BLaER1 (cell line): ENCODE results near the gene NR5A1.
A peak's percentile ranks its signal among the peaks of the same experiment; 100 is the strongest.

Experiments
- H3K27ac ChIP-seq: shearing (Covaris generic); formaldehyde crosslinking; 2 replicates; pipeline ENCODE4 v1.8.1; 2022
- H3K27me3 ChIP-seq: shearing (Covaris generic); formaldehyde crosslinking; 2 replicates; pipeline ENCODE4 v1.8.1; 2022
- H3K36me3 ChIP-seq: shearing (Covaris generic); formaldehyde crosslinking; 2 replicates; pipeline ENCODE4 v1.8.1; 2022
- H3K4me1 ChIP-seq: shearing (Covaris generic); formaldehyde crosslinking; 2 replicates; pipeline ENCODE4 v1.8.1; 2022
- H3K4me2 ChIP-seq: shearing (Covaris generic); formaldehyde crosslinking; 2 replicates; pipeline ENCODE4 v1.8.1; 2022
- H3K4me3 ChIP-seq: shearing (Covaris generic); formaldehyde crosslinking; 2 replicates; pipeline ENCODE4 v1.8.1; 2022
- H3K9ac ChIP-seq: shearing (Covaris generic); formaldehyde crosslinking; 2 replicates; pipeline ENCODE4 v1.8.1; 2022
- H3K9me3 ChIP-seq: shearing (Covaris generic); formaldehyde crosslinking; 2 replicates; pipeline ENCODE4 v1.8.1; 2022
- H4K20me1 ChIP-seq: shearing (Covaris generic); formaldehyde crosslinking; 2 replicates; pipeline ENCODE4 v1.8.1; 2022
- Cebpa-rat ChIP-seq: shearing (Covaris generic); IDR thresholded peaks from 2 replicates; pipeline ENCODE4 v1.8.1; 2022

Gene NR5A1

GRCh38 chr9:124500796-124501611, 6.2 kb downstream of the NR5A1 start:
- peaks cover 16% of the 10 kb centered on the region; the same call in 1 of the 2 replicates for H4K20me1 ChIP-seq
- no peak overlapping the region for H3K4me2 ChIP-seq
- H3K27ac ChIP-seq: no peak overlapping the region
- H3K27me3 ChIP-seq: peaks cover 54% of the 10 kb centered on the region
- no peaks in the 10 kb centered on the region for H3K36me3 ChIP-seq
- H3K9me3 ChIP-seq: no peaks in the 10 kb centered on the region; the same call in 1 of the 2 replicates
- TF ChIP-seq Cebpa-rat: no peak
- no peak overlapping the region for H3K4me3 ChIP-seq
- H3K9ac ChIP-seq: no peak overlapping the region
- H3K4me1 ChIP-seq: peaks cover 13% of the 10 kb centered on the region

DNA sequence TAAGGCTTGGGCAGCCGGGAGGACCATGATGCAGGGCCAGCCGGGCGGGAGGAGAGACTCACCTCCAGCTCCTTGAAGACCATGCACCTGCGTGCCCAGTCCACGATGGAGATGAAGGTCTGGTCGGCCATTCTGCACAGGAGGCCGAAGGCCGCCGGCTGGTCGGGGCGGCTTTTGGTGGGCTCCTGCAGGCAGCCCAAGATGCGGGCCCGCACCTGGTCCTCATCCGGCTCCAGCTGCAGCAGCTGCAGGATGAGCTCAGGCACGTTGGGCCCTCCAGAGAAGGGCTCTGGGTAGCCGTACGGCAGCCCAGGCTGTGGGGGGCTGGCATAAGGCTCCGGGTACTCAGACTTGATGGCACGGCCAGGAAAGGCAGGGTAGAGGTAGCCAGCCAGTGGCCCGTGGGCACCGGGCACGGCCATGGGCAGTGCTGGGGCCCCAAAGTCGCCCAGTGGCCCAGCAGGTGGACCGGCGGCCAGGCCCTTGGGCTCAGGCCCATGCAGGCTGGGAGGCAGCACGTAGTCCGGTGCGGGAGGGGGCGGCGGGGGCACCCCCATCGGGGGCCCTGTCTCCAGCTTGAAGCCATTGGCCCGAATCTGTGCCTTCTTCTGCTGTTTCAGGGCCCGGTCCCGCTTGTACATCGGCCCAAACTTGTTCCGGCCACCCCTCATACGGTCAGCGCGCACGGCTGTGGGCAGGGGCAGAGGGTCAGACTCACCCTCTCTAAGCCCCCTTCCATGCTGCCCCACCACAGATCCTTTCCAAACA, 7.0 kb downstream of the NR5A1 start:
- Histone ChIP-seq H3K27ac (no peak overlapping the region), H3K27me3 (peaks cover 47% of the 10 kb centered on the region), H3K4me2 (no peak overlapping the region), H3K4me3 (no peak overlapping the region), H3K36me3 (no peaks in the 10 kb centered on the region), H3K9me3 (no peaks in the 10 kb centered on the region; the same call in 1 of the 2 replicates), H3K9ac (no peak overlapping the region), H3K4me1 (peaks cover 21% of the 10 kb centered on the region), H4K20me1 (peaks cover 10% of the 10 kb centered on the region; the same call in 1 of the 2 replicates)
- TF ChIP-seq Cebpa-rat: no peak

DNA sequence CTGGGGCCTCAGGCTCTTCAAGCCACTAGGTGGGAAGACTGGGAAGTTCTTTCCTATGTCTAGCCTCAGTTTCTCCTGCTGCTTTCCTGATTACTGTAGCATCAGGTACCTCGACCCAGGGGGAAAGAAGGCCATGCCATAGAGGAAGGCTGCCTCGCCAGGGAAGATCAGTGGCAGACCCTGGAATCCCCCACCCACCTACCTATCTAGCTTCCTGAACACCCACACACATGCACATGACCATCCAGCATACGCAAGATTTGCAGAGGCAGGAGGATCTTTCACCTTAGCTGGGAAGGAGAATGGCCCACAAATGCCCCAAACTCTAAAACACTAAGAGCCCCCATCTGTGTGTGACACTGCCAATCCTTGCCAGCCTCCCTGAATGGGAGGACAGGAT, 8.0 kb downstream of the NR5A1 start:
- no peaks in the 10 kb centered on the region for H3K36me3 ChIP-seq
- H4K20me1 ChIP-seq: peaks cover 7% of the 10 kb centered on the region; the same call in 1 of the 2 replicates
- H3K4me2 ChIP-seq: no peak overlapping the region
- no peak overlapping the region for H3K4me3 ChIP-seq
- no peaks in the 10 kb centered on the region; the same call in 1 of the 2 replicates for H3K9me3 ChIP-seq
- no peak overlapping the region for H3K27ac ChIP-seq
- no peak for TF ChIP-seq Cebpa-rat
- peaks cover 37% of the 10 kb centered on the region for H3K27me3 ChIP-seq
- H3K4me1 ChIP-seq: peaks cover 19% of the 10 kb centered on the region
- H3K9ac ChIP-seq: no peak overlapping the region

- H3K27ac ChIP-seq: no peak overlapping the region
- peaks cover 16% of the 10 kb centered on the region for H3K4me1 ChIP-seq
- peaks cover 31% of the 10 kb centered on the region for H3K27me3 ChIP-seq
- no peaks in the 10 kb centered on the region for H3K36me3 ChIP-seq
- no peak overlapping the region for H3K4me2 ChIP-seq
- TF ChIP-seq Cebpa-rat: no peak
- H4K20me1 ChIP-seq: peaks cover 6% of the 10 kb centered on the region; the same call in 1 of the 2 replicates
- no peak overlapping the region for H3K4me3 ChIP-seq
- no peaks in the 10 kb centered on the region for H3K9me3 ChIP-seq
- no peak overlapping the region for H3K9ac ChIP-seq
Observed at GRCh38 chr9:124498499-124499146, 8.6 kb downstream of the NR5A1 start.

GRCh38 chr9:124498040-124498439, 9.2 kb downstream of the NR5A1 start:
- Histone ChIP-seq H3K4me3 (no peak overlapping the region), H3K9me3 (no peaks in the 10 kb centered on the region), H3K9ac (no peak overlapping the region), H3K4me1 (peaks cover 16% of the 10 kb centered on the region), H3K27ac (no peak overlapping the region), H3K36me3 (no peaks in the 10 kb centered on the region), H4K20me1 (peaks cover under 1% of the 10 kb centered on the region; the same call in 1 of the 2 replicates), H3K27me3 (peaks cover 25% of the 10 kb centered on the region), H3K4me2 (no peak overlapping the region)
- TF ChIP-seq Cebpa-rat: no peak

GRCh38 chr9:124497441-124497840, 9.8 kb downstream of the NR5A1 start:
- H3K27ac ChIP-seq: no peak overlapping the region
- TF ChIP-seq Cebpa-rat: no peak
- no peaks in the 10 kb centered on the region; the same call in 1 of the 2 replicates for H4K20me1 ChIP-seq
- no peak overlapping the region for H3K9ac ChIP-seq
- H3K4me3 ChIP-seq: no peak overlapping the region
- H3K4me1 ChIP-seq: peaks cover 16% of the 10 kb centered on the region
- no peaks in the 10 kb centered on the region for H3K9me3 ChIP-seq
- peaks cover 19% of the 10 kb centered on the region for H3K27me3 ChIP-seq
- H3K36me3 ChIP-seq: no peaks in the 10 kb centered on the region
- no peak overlapping the region for H3K4me2 ChIP-seq

- Histone ChIP-seq H3K4me2 (peak overlapping the region; percentile 64), H4K20me1 (no peaks in the 10 kb centered on the region), H3K27ac (no peak overlapping the region), H3K9ac (no peak overlapping the region), H3K4me3 (no peak overlapping the region), H3K36me3 (no peaks in the 10 kb centered on the region), H3K27me3 (peaks cover 9% of the 10 kb centered on the region), H3K4me1 (peaks cover 16% of the 10 kb centered on the region), H3K9me3 (no peaks in the 10 kb centered on the region)
- TF ChIP-seq Cebpa-rat: no peak
Observed at GRCh38 chr9:124496463-124496862, 10.7 kb downstream of the NR5A1 start.

DNA sequence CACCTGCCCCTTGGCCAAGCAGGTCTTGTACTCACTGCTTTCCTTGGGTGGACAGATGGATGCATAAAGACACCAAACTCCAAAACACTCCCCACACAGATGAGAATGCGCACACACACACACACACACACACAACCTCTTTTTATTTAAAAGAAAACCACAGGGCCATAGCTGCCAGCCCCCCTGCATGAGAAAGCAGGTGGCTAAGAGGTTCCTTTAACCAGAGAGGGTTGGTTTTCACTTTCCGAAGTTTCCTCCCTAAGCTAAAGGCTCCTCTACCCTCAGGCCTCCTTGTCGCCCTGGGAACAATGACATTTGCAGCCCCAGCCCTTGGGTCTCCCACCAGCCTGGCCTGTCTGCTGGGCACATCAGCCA, 11.1 kb downstream of the NR5A1 start:
- Histone ChIP-seq H3K4me2 (peak overlapping the region; percentile 64), H3K9ac (no peak overlapping the region), H3K36me3 (no peaks in the 10 kb centered on the region), H3K27me3 (peaks cover 5% of the 10 kb centered on the region), H3K4me3 (no peak overlapping the region), H3K27ac (no peak overlapping the region), H4K20me1 (no peaks in the 10 kb centered on the region), H3K4me1 (peaks cover 16% of the 10 kb centered on the region), H3K9me3 (no peaks in the 10 kb centered on the region)
- no peak for TF ChIP-seq Cebpa-rat

DNA sequence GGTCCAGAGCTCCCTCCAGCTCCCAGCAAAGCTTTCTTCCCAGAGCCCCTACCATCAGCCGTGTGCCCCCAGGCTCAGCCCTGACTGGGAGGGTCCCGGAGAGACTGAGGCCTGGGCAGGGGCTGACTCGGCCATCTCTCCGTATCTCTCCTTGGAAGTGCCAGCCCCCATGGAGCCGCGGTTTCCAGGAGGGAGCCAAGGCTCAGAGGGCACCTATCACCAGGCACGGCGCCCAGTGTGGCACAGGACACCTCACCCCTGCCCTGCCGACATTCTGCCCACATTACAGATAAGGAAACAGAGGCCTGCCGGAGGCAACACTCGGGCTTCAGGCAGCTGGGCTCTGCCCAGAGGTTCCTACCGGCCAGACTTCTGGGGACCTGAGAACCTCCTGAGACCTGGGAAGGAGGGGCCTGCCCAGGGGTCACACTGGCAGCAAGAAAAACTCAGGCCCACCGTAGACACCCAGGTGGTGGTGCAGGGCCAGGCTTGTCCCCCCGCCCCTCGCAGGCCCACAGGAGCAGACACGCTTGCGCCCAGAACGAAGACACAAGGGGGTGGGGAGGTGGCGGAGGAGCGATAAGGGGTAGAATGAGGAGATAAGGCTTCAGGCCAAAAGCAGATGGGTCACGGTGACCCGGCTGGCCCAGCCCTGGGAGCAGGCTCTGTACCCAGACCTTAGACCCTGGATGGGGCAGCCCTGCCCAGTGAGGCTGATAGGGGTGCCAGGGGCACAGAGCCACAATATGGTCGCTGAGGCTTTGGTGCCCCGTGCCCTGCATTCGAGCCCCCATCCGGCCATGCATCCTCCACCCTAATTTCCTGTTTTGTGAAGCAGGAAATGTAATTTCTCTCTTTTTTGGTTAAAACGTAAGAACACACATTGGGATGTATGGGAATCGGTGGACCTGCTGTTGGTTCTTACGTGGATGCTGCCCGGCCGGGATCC, 11.8 kb downstream of the NR5A1 start:
- peak overlapping the region; percentile 64 for H3K4me2 ChIP-seq
- H3K27ac ChIP-seq: no peak overlapping the region
- no peak overlapping the region for H3K4me3 ChIP-seq
- peaks cover 16% of the 10 kb centered on the region for H3K4me1 ChIP-seq
- TF ChIP-seq Cebpa-rat: no peak
- H4K20me1 ChIP-seq: no peaks in the 10 kb centered on the region
- no peak overlapping the region for H3K9ac ChIP-seq
- H3K36me3 ChIP-seq: no peaks in the 10 kb centered on the region
- no peaks in the 10 kb centered on the region for H3K27me3 ChIP-seq
- no peaks in the 10 kb centered on the region for H3K9me3 ChIP-seq
